Fibroblast of pulmonary artery (primary cell): ENCODE measurements around the gene BCO1.

ENCODE experiments used
- DNase-seq: peaks from one replicate; pipeline ENCODE4 v3.0.0-alpha.2; 2010; ENCODE audit warnings: low read depth
- H3K4me3 ChIP-seq: replicated peaks from 2 replicates; pipeline ENCODE4 v1.5.1; 2011; ENCODE audit warnings: low read depth, mild to moderate bottlenecking, control low read depth, low read length, moderate library complexity
- CTCF ChIP-seq: IDR thresholded peaks from 2 replicates; pipeline ENCODE4 v1.5.1; 2011; ENCODE audit warnings: mild to moderate bottlenecking, control low read depth, low read length, inconsistent platforms; ENCODE audit errors: missing control alignments

The BCO1 gene

GRCh38 chr16:81268509-81268908 lies 30.0 kb downstream of the BCO1 start:
- DNase-seq, result no peak
- H3K4me3 ChIP-seq, result no peak overlapping the region
- no peak for TF ChIP-seq CTCF

GRCh38 chr16:81273223-81273950 lies 34.9 kb downstream of the BCO1 start:
- no peak for TF ChIP-seq CTCF
- DNase-seq, result no peak
- H3K4me3 ChIP-seq, result no peak overlapping the region

GRCh38 chr16:81275064-81275532 lies 36.6 kb downstream of the BCO1 start:
- no peak for TF ChIP-seq CTCF
- no peak for DNase-seq
- H3K4me3 ChIP-seq, result no peak overlapping the region

- no peak for TF ChIP-seq CTCF
- no peak overlapping the region for H3K4me3 ChIP-seq
- DNase-seq, result no peak
Measured at GRCh38 chr16:81275795-81276194, 37.3 kb downstream of the BCO1 start.

GRCh38 chr16:81276323-81276722 lies 37.8 kb downstream of the BCO1 start:
- H3K4me3 ChIP-seq, result no peak overlapping the region
- DNase-seq, result no peak
- no peak for TF ChIP-seq CTCF

GRCh38 chr16:81277541-81278080 lies 39.1 kb downstream of the BCO1 start:
- H3K4me3 ChIP-seq, result no peak overlapping the region
- no peak for TF ChIP-seq CTCF
- DNase-seq, result no peak

- TF ChIP-seq CTCF, result no peak
Measured at GRCh38 chr16:81278526-81278925, 40.0 kb downstream of the BCO1 start.

More at GRCh38 chr16:81278526-81278925, 40.0 kb downstream of the BCO1 start:
- no peak for DNase-seq
- no peak overlapping the region for H3K4me3 ChIP-seq
